Endodermal cell (in vitro differentiated cells): Measurements from ENCODE around the gene LDLRAD4. TPM values are rescaled to one million over a fixed set of nuclear protein-coding genes. Genes with fewer than 3 reads are reported as not detected.

Experiments
- DNase-seq: peaks from one replicate; pipeline ENCODE4 v3.0.0-alpha.2; 2017
- H3K27ac ChIP-seq: 2 replicates; pipeline ENCODE4 v1.5.1; 2013; ENCODE audit warnings: mild to moderate bottlenecking, low read depth, low read length, moderate library complexity
- H3K27me3 ChIP-seq: 2 replicates; pipeline ENCODE4 v1.6.1; 2013; ENCODE audit warnings: mild to moderate bottlenecking, low read length, moderate library complexity; ENCODE audit not compliant: insufficient read depth, control insufficient read depth, poor library complexity, severe bottlenecking
- H3K36me3 ChIP-seq: 2 replicates; pipeline ENCODE4 v1.7.0; 2013; ENCODE audit warnings: mild to moderate bottlenecking, low read length, moderate library complexity; ENCODE audit not compliant: control insufficient read depth, insufficient read depth
- H3K4me1 ChIP-seq: one replicate; pipeline ENCODE4 v1.7.0; 2013; ENCODE audit warnings: low read length; ENCODE audit not compliant: control insufficient read depth, insufficient read depth
- H3K4me3 ChIP-seq: 2 replicates; pipeline ENCODE4 v1.5.1; 2013; ENCODE audit warnings: mild to moderate bottlenecking, low read length, moderate library complexity
- H3K9ac ChIP-seq: 2 replicates; pipeline ENCODE4 v1.6.1; 2013; ENCODE audit warnings: mild to moderate bottlenecking, low read length, moderate library complexity; ENCODE audit not compliant: poor library complexity, severe bottlenecking; ENCODE audit errors: extremely low read depth
- H3K9me3 ChIP-seq: 2 replicates; pipeline ENCODE4 v1.6.1; 2013; ENCODE audit warnings: mild to moderate bottlenecking, low read length, moderate library complexity; ENCODE audit not compliant: control insufficient read depth
- H3K27ac Mint-ChIP-seq: 2 replicates; pipeline ENCODE4 v1.8.0; 2020; ENCODE audit warnings: mixed read lengths
- H3K27me3 Mint-ChIP-seq: 2 replicates; pipeline ENCODE4 v1.8.0; 2021; ENCODE audit warnings: mild to moderate bottlenecking, mixed read lengths; ENCODE audit not compliant: insufficient read depth
- H3K36me3 Mint-ChIP-seq: 2 replicates; pipeline ENCODE4 v1.8.0; 2020; ENCODE audit warnings: low read depth, mixed read lengths
- H3K4me1 Mint-ChIP-seq: 2 replicates; pipeline ENCODE4 v1.8.0; 2020; ENCODE audit warnings: mixed read lengths
- H3K4me3 Mint-ChIP-seq: 2 replicates; pipeline ENCODE4 v1.8.0; 2020; ENCODE audit warnings: mild to moderate bottlenecking, moderate library complexity, mixed read lengths
- H3K9me3 Mint-ChIP-seq: 2 replicates; pipeline ENCODE4 v1.8.0; 2020; ENCODE audit warnings: mild to moderate bottlenecking, mixed read lengths
- CTCF ChIP-seq: fragments of 200-600 bp; sonication (generic); conservative IDR thresholded peaks from 2 replicates; pipeline ENCODE4 v1.5.0; 2021; ENCODE audit warnings: antibody characterized with exemption, mild to moderate bottlenecking
- WGBS, 2 experiments: methylation state at CpG; one replicate each; pipeline versions ENCODE4 v1.1.5 to v1.1.7; 2013; ENCODE audit warnings: missing lambda C conversion rate in 2 of 2, mixed read lengths in 1 of 2; ENCODE audit not compliant: insufficient coverage in 1 of 2, insufficient read length in 1 of 2; 5-methylcytosine and 5-hydroxymethylcytosine counted together
- total RNA-seq, 2 donors: library from RNA; stranded (reverse); fragmentation: NEBNext Ultra II Directional in 1 of 2; extraction: Animal tissue kit (Norgen Biotek cat#: 25700) in 1 of 2; gene quantifications; 2 replicates in 1 of 2; 3 replicates in 1 of 2; pipeline ENCODE4 v1.2.1, GENCODE V29; 2021

LDLRAD4 gene
- total RNA-seq, 2 donors from 2014 or later, result 14.9 to 15.1 TPM

- no peak overlapping the region for H3K9ac ChIP-seq
- DNase-seq, result peak; percentile 69
- no peak overlapping the region for H3K27ac ChIP-seq
- peaks cover 27% of the 10 kb centered on the region for H3K4me1 Mint-ChIP-seq
- H3K4me3 ChIP-seq, result no peak overlapping the region
- H3K4me1 ChIP-seq, result peaks cover 14% of the 10 kb centered on the region
- WGBS, 2 experiments, result 47 to 67% methylated on average over 2 to 3 of the region's 3 CpGs
- peaks cover 5% of the 10 kb centered on the region for H3K27me3 Mint-ChIP-seq
- H3K36me3 Mint-ChIP-seq, result no peaks in the 10 kb centered on the region
- peak overlapping the region; percentile 23 for H3K27ac Mint-ChIP-seq
- H3K9me3 Mint-ChIP-seq, result no peaks in the 10 kb centered on the region
- no peak for TF ChIP-seq CTCF
- no peak overlapping the region for H3K4me3 Mint-ChIP-seq
- H3K27me3 ChIP-seq, result no peaks in the 10 kb centered on the region
- H3K36me3 ChIP-seq, result no peaks in the 10 kb centered on the region
- no peaks in the 10 kb centered on the region for H3K9me3 ChIP-seq
These were observed 147.6 kb downstream of the LDLRAD4 start for GRCh38 chr18:13366131-13366530.

GRCh38 chr18:13366541-13366940, 148.0 kb downstream of the LDLRAD4 start:
- Histone ChIP-seq H3K36me3 (no peaks in the 10 kb centered on the region), H3K27ac (no peak overlapping the region), H3K4me1 (peaks cover 14% of the 10 kb centered on the region), H3K4me3 (no peak overlapping the region), H3K9me3 (no peaks in the 10 kb centered on the region), H3K27me3 (no peaks in the 10 kb centered on the region), H3K9ac (no peak overlapping the region)
- Mint-ChIP-seq H3K4me1 (peaks cover 27% of the 10 kb centered on the region), H3K4me3 (no peak overlapping the region), H3K9me3 (no peaks in the 10 kb centered on the region), H3K27ac (peak overlapping the region; percentile 23), H3K27me3 (peaks cover 5% of the 10 kb centered on the region), H3K36me3 (no peaks in the 10 kb centered on the region)
- TF ChIP-seq CTCF, result no peak
- DNase-seq, result peak; percentile 48
- WGBS, 2 experiments, result 88 to 94% methylated on average over 6 to 8 of the region's 8 CpGs

- Histone ChIP-seq H3K27ac (no peak overlapping the region), H3K4me1 (peaks cover 14% of the 10 kb centered on the region), H3K9ac (no peak overlapping the region), H3K9me3 (no peaks in the 10 kb centered on the region), H3K36me3 (no peaks in the 10 kb centered on the region), H3K27me3 (no peaks in the 10 kb centered on the region), H3K4me3 (no peak overlapping the region)
- TF ChIP-seq CTCF, result no peak
- H3K36me3 Mint-ChIP-seq, result no peaks in the 10 kb centered on the region
- H3K27me3 Mint-ChIP-seq, result peaks cover 5% of the 10 kb centered on the region
- H3K4me1 Mint-ChIP-seq, result peaks cover 27% of the 10 kb centered on the region
- peak overlapping the region; percentile 23 for H3K27ac Mint-ChIP-seq
- 93 to 94% methylated on average over 12 to 26 of the region's 26 CpGs for WGBS, 2 experiments
- no peak overlapping the region for H3K4me3 Mint-ChIP-seq
- H3K9me3 Mint-ChIP-seq, result no peaks in the 10 kb centered on the region
- peak; percentile 46 for DNase-seq
These were observed 148.7 kb downstream of the LDLRAD4 start for GRCh38 chr18:13366962-13367892.
